GM23338 (cell line): ENCODE measurements around the gene NME4. TPM values are rescaled to one million over a fixed set of nuclear protein-coding genes. Genes with fewer than 3 reads are reported as not detected.

Experiments
- ATAC-seq: fragments of 200-7000 bp; cut with Tn5 transposase; 3 replicates; pipeline ENCODE4 v1.9.1; 2020
- DNase-seq: peaks from one replicate; pipeline ENCODE4 v3.0.0-alpha.2; 2015; ENCODE audit warnings: low spot score
- H2AFZ ChIP-seq: fragments of 200-600 bp; sonication (generic); 2 replicates; pipeline ENCODE4 v1.8.0; 2016; ENCODE audit warnings: antibody characterized with exemption, mild to moderate bottlenecking, moderate library complexity
- H3F3A ChIP-seq: fragments of 200-600 bp; sonication (generic); replicated peaks from 2 replicates; pipeline ENCODE4 v1.8.0; 2017; ENCODE audit warnings: antibody characterized with exemption, mixed run types, low read depth
- H3K27ac ChIP-seq: fragments of 200-600 bp; sonication (generic); 2 replicates; pipeline ENCODE4 v1.6.1; 2016; ENCODE audit warnings: low read depth
- H3K27me3 ChIP-seq: fragments of 200-600 bp; sonication (generic); 2 replicates; pipeline ENCODE4 v1.8.0; 2016; ENCODE audit warnings: mild to moderate bottlenecking, mixed run types, moderate library complexity; ENCODE audit not compliant: insufficient read depth
- H3K36me3 ChIP-seq: fragments of 200-600 bp; sonication (generic); 2 replicates; pipeline ENCODE4 v1.8.0; 2016; ENCODE audit warnings: mild to moderate bottlenecking; ENCODE audit not compliant: insufficient read depth
- H3K4me1 ChIP-seq: fragments of 200-600 bp; sonication (generic); 2 replicates; pipeline ENCODE4 v1.8.0; 2016; ENCODE audit warnings: mild to moderate bottlenecking, moderate library complexity; ENCODE audit not compliant: insufficient read depth
- H3K4me2 ChIP-seq: fragments of 200-600 bp; sonication (generic); 2 replicates; pipeline ENCODE4 v1.7.1; 2017; ENCODE audit warnings: mixed run types
- H3K4me3 ChIP-seq: fragments of 200-600 bp; sonication (generic); 2 replicates; pipeline ENCODE4 v1.6.1; 2016; ENCODE audit warnings: mixed run types
- H3K79me2 ChIP-seq: fragments of 200-600 bp; sonication (generic); replicated peaks from 2 replicates; pipeline ENCODE4 v1.8.0; 2017; ENCODE audit warnings: mild to moderate bottlenecking; ENCODE audit not compliant: insufficient read depth
- H3K9me2 ChIP-seq: fragments of 200-600 bp; sonication (generic); 2 replicates; pipeline ENCODE4 v1.8.0; 2017; ENCODE audit not compliant: insufficient read depth
- H4K20me1 ChIP-seq: fragments of 200-600 bp; sonication (generic); replicated peaks from 2 replicates; pipeline ENCODE4 v1.8.0; 2017; ENCODE audit warnings: mild to moderate bottlenecking; ENCODE audit not compliant: insufficient read depth
- H3K27ac Mint-ChIP-seq: 2 replicates; pipeline ENCODE4 v1.8.0; 2020; ENCODE audit warnings: inconsistent platforms, mild to moderate bottlenecking, moderate library complexity, mixed read lengths
- H3K27me3 Mint-ChIP-seq: 3 replicates; pipeline ENCODE4 v1.8.0; 2022; ENCODE audit warnings: low read depth, mild to moderate bottlenecking, moderate library complexity, mixed read lengths, inconsistent platforms; ENCODE audit not compliant: insufficient read depth, poor library complexity
- H3K36me3 Mint-ChIP-seq: 3 replicates; pipeline ENCODE4 v1.8.0; 2021; ENCODE audit warnings: low read depth, mild to moderate bottlenecking, inconsistent platforms, moderate library complexity, mixed read lengths
- H3K4me1 Mint-ChIP-seq: 3 replicates; pipeline ENCODE4 v1.8.0; 2020; ENCODE audit warnings: mild to moderate bottlenecking, inconsistent platforms, mixed read lengths
- H3K4me3 Mint-ChIP-seq: 3 replicates; pipeline ENCODE4 v1.8.0; 2021; ENCODE audit warnings: moderate library complexity, mild to moderate bottlenecking, inconsistent platforms, mixed read lengths
- H3K9me3 Mint-ChIP-seq: 3 replicates; pipeline ENCODE4 v1.8.0; 2020; ENCODE audit warnings: moderate library complexity, mild to moderate bottlenecking, inconsistent platforms, mixed read lengths
- EZH2 ChIP-seq: fragments of 200-600 bp; sonication (generic); IDR thresholded peaks from one replicate; pipeline ENCODE4 v1.8.0; 2017; ENCODE audit warnings: antibody characterized with exemption, mild to moderate bottlenecking, low read depth; ENCODE audit not compliant: unreplicated experiment
- EZH2phosphoT487 ChIP-seq: fragments of 200-600 bp; sonication (generic); IDR thresholded peaks from one replicate; pipeline ENCODE4 v1.8.1; 2018; ENCODE audit warnings: antibody characterized with exemption; ENCODE audit not compliant: unreplicated experiment
- ZNF114 ChIP-seq: fragments of 250-450 bp; sonication (Bioruptor Pico); IDR thresholded peaks from 2 replicates; pipeline ENCODE4 v1.5.0; 2020; ENCODE audit warnings: mild to moderate bottlenecking, moderate library complexity
- ZNF331 ChIP-seq: fragments of 250-450 bp; sonication (Bioruptor Pico); IDR thresholded peaks from 2 replicates; pipeline ENCODE4 v1.5.0; 2020; ENCODE audit warnings: low read depth, mild to moderate bottlenecking, moderate library complexity
- polyA plus RNA-seq: library from polyadenylated mRNA; unstranded; fragments of >200 nt; fragmentation: Nextera tagmentation; extraction: Ambion mirVana; gene quantifications from 2 replicates; pipeline ENCODE4 v1.2.1, GENCODE V29; 2016
- total RNA-seq: library from RNA; depleted of rRNA; stranded (reverse); fragments of >200 nt; shearing (Covaris generic); gene quantifications from 2 replicates; pipeline ENCODE4 v1.2.3, GENCODE V29; 2014
- TF ChIP-seq, protein P1 (sequence below), 2 experiments: fragments of 200-600 bp in 1 of 2; sonication (generic) in 1 of 2; conservative IDR thresholded peaks; 2 replicates each; pipeline versions ENCODE4 v1.5.1 to v1.6.1; 2016 to 2017; ENCODE audit warnings: antibody characterized with exemption in 2 of 2, low read depth in 2 of 2, mild to moderate bottlenecking in 2 of 2, moderate library complexity in 1 of 2

The NME4 gene
- total and polyA plus RNA-seq, 2 experiments from 2014 or later: 249 to 511 TPM

- peaks cover 12% of the 10 kb centered on the region; the same call in 1 of the 3 replicates for H3K4me1 Mint-ChIP-seq
- no peak for DNase-seq
- Histone ChIP-seq H3K27me3 (no peaks in the 10 kb centered on the region), H3F3A (peaks cover 4% of the 10 kb centered on the region), H4K20me1 (no peaks in the 10 kb centered on the region; the same call in none of the 2 replicates), H2AFZ (no peak overlapping the region), H3K79me2 (no peaks in the 10 kb centered on the region; the same call in 1 of the 2 replicates), H3K4me1 (peaks cover 4% of the 10 kb centered on the region; the same call in 1 of the 2 replicates), H3K4me3 (no peak overlapping the region), H3K27ac (no peak overlapping the region), H3K36me3 (peaks cover 3% of the 10 kb centered on the region; the same call in 1 of the 2 replicates), H3K9me2 (no peaks in the 10 kb centered on the region), H3K4me2 (no peak overlapping the region)
- no peak for TF ChIP-seq EZH2phosphoT487
- TF ChIP-seq EZH2: no peak
- TF ChIP-seq, protein P1, sequence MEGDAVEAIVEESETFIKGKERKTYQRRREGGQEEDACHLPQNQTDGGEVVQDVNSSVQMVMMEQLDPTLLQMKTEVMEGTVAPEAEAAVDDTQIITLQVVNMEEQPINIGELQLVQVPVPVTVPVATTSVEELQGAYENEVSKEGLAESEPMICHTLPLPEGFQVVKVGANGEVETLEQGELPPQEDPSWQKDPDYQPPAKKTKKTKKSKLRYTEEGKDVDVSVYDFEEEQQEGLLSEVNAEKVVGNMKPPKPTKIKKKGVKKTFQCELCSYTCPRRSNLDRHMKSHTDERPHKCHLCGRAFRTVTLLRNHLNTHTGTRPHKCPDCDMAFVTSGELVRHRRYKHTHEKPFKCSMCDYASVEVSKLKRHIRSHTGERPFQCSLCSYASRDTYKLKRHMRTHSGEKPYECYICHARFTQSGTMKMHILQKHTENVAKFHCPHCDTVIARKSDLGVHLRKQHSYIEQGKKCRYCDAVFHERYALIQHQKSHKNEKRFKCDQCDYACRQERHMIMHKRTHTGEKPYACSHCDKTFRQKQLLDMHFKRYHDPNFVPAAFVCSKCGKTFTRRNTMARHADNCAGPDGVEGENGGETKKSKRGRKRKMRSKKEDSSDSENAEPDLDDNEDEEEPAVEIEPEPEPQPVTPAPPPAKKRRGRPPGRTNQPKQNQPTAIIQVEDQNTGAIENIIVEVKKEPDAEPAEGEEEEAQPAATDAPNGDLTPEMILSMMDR (conservative IDR thresholded peaks at IDR 0.05; ENCODE audit: low read depth in 2 of 2): no peak
- TF ChIP-seq ZNF114 (CRISPR knock-in tag): no peak
- H3K9me3 Mint-ChIP-seq: no peaks in the 10 kb centered on the region
- no peak overlapping the region for H3K27ac Mint-ChIP-seq
- peaks cover 17% of the 10 kb centered on the region for H3K36me3 Mint-ChIP-seq
- ATAC-seq: no peak
- H3K4me3 Mint-ChIP-seq: no peak overlapping the region
- H3K27me3 Mint-ChIP-seq: peaks cover 7% of the 10 kb centered on the region
Measured at GRCh38 chr16:373020-373598, 23.9 kb upstream of the NME4 start.

DNA sequence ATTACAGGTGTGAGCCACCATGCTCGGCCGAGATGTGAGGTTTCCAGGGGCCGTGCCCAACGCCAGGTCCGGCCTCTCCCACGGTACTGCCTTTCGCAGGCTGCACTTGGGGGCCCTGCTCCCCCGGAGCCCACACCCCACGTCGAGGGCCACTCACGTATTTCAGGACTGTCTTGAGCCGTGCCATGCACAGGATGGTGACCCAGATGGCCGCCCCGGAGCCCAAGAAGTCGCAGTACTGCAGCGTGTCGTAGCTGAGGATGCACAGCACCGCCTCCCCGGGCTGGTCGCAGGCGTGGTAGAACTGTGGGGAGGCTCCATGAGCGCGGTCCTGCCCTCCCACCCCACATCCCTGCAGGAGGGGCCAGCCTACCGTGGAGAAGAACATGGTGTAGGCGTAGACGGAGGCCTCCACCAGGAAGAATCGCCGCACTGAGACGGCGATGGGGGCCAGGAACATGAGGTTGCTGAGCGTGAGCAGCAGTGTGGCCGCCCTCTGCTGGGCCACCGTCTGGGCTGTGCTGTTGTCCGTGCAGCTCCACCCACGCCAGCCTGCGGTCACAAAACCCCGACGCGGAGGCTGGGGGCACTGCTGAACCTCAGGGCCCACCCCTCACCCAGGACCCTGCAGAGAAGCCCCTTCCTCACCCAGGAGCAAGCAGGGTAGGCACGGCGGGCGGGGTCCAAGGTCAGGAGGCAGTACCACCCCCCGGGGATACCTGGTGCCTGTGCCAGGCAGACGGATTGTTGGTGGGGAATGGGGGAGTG lies 23.0 kb upstream of the NME4 start:
- H3K79me2 ChIP-seq: peaks cover 6% of the 10 kb centered on the region
- no peak overlapping the region for H2AFZ ChIP-seq
- Mint-ChIP-seq H3K4me3 (no peak overlapping the region), H3K27ac (no peak overlapping the region), H3K9me3 (no peaks in the 10 kb centered on the region), H3K27me3 (peaks cover 7% of the 10 kb centered on the region), H3K4me1 (peaks cover 14% of the 10 kb centered on the region; the same call in 1 of the 3 replicates), H3K36me3 (peaks cover 14% of the 10 kb centered on the region)
- peaks cover 3% of the 10 kb centered on the region; the same call in 1 of the 2 replicates for H3K36me3 ChIP-seq
- H3K4me1 ChIP-seq: peaks cover 4% of the 10 kb centered on the region; the same call in 1 of the 2 replicates
- TF ChIP-seq, protein P1 (conservative IDR thresholded peaks at IDR 0.05; ENCODE audit: low read depth in 2 of 2): 0 out of 4 replicates have a peak, but pooled peaks of 1 of the 2 experiments have one; percentile 2
- TF ChIP-seq ZNF331 (CRISPR knock-in tag): no peak
- H3K4me2 ChIP-seq: no peak overlapping the region
- DNase-seq: no peak
- no peak overlapping the region for H3K4me3 ChIP-seq
- no peak for ATAC-seq
- no peaks in the 10 kb centered on the region for H3K27me3 ChIP-seq
- H3K9me2 ChIP-seq: no peaks in the 10 kb centered on the region
- peaks cover 5% of the 10 kb centered on the region for H4K20me1 ChIP-seq
- H3F3A ChIP-seq: peaks cover 8% of the 10 kb centered on the region
- no peak overlapping the region for H3K27ac ChIP-seq
